Tibial nerve (tissue), 4 donors: ENCODE data around the gene GPR162. TPM values are rescaled to one million over a fixed set of nuclear protein-coding genes. Genes with fewer than 3 reads are reported as not detected.

ENCODE experiments used
- DNase-seq, 2 donors: peaks; one replicate each; pipeline ENCODE4 v3.0.0-alpha.2; 2019; ENCODE audit warnings: low spot score in 2 of 2
- H3K27ac ChIP-seq, 4 donors: fragments of 200-600 bp; sonication (generic) in 3 of 4; one replicate each; pipeline ENCODE4 v1.5.1; 2017 to 2019; ENCODE audit warnings: mild to moderate bottlenecking in 1 of 4
- H3K27me3 ChIP-seq, 2 donors: fragments of 200-600 bp; sonication (generic) in 1 of 2; one replicate each; pipeline versions ENCODE4 v1.5.1 to v1.6.0; 2017 to 2019
- H3K36me3 ChIP-seq, 3 donors: fragments of 200-600 bp; sonication (generic); one replicate each; pipeline ENCODE4 v1.5.1; 2018 to 2019
- H3K4me1 ChIP-seq, 4 donors: fragments of 200-600 bp; sonication (generic) in 3 of 4; one replicate each; pipeline ENCODE4 v1.5.1; 2017 to 2019
- H3K4me3 ChIP-seq, 4 donors: fragments of 200-600 bp; sonication (generic) in 3 of 4; one replicate each; pipeline ENCODE4 v1.5.1; 2017 to 2019; ENCODE audit warnings: mild to moderate bottlenecking in 1 of 4, moderate library complexity in 1 of 4
- H3K9me3 ChIP-seq, 4 donors: fragments of 200-600 bp; sonication (generic) in 3 of 4; one replicate each; pipeline ENCODE4 v1.5.1; 2017 to 2019
- CTCF ChIP-seq, 5 experiments: fragments of 200-600 bp in 3 of 5; fragments of 450-650 bp in 2 of 5; sonication (generic) in 3 of 5; IDR thresholded peaks; one replicate each; pipeline ENCODE4 v1.5.1; 2016 to 2019; ENCODE audit warnings: antibody characterized with exemption in 5 of 5, mild to moderate bottlenecking in 3 of 5, moderate library complexity in 2 of 5
- EP300 ChIP-seq, 2 donors: sonication (generic); formaldehyde crosslinking; IDR thresholded peaks; one replicate each; pipeline ENCODE4 v1.6.1; 2017; ENCODE audit warnings: antibody characterized with exemption in 2 of 2, mild to moderate bottlenecking in 1 of 2
- POLR2A ChIP-seq, 2 donors: fragments of 450-650 bp; IDR thresholded peaks; one replicate each; pipeline ENCODE4 v1.6.1; 2017; ENCODE audit warnings: antibody characterized with exemption in 2 of 2, mild to moderate bottlenecking in 2 of 2, moderate library complexity in 2 of 2
- WGBS, 2 donors: methylation state at CpG; one replicate each; pipeline ENCODE4 v1.1.5; 2018; 5-methylcytosine and 5-hydroxymethylcytosine counted together
- total RNA-seq, 4 donors: library from RNA; depleted of rRNA; stranded (reverse); fragments of >200 nt; gene quantifications; one replicate each; pipeline ENCODE4 v1.1.0, GENCODE V29; 2016

The GPR162 gene
- total RNA-seq, 4 donors from 2014 or later: 1.3 to 5.4 (median 2.2) TPM

- no peaks in the 10 kb centered on the region for H3K27me3 ChIP-seq
- H3K4me1 ChIP-seq: peaks cover 0 to 13% (median 3%) of the 10 kb centered on the region in 4 donors
- no peak overlapping the region for H3K27ac ChIP-seq
- no peaks in the 10 kb centered on the region for H3K9me3 ChIP-seq
- no peak for TF ChIP-seq EP300 (IDR thresholded peaks at IDR 0.05)
- no peak for TF ChIP-seq POLR2A (IDR thresholded peaks at IDR 0.05)
- peaks cover 0 to 72% (median 0%) of the 10 kb centered on the region in 3 donors for H3K36me3 ChIP-seq
- no peak for DNase-seq
- WGBS, 2 donors: 77% methylated on average over 6 of the region's 6 CpGs
- H3K4me3 ChIP-seq: no peak overlapping the region
Observed at GRCh38 chr12:6833189-6833890, 11.7 kb downstream of the GPR162 start.

GRCh38 chr12:6834254-6834653 is 12.6 kb downstream of the GPR162 start:
- DNase-seq: no peak
- H3K9me3 ChIP-seq: no peaks in the 10 kb centered on the region
- H3K4me3 ChIP-seq: no peak overlapping the region
- TF ChIP-seq EP300 (IDR thresholded peaks at IDR 0.05): no peak
- no peak for TF ChIP-seq POLR2A (IDR thresholded peaks at IDR 0.05)
- TF ChIP-seq CTCF (IDR thresholded peaks at IDR 0.05): no peak
- no peak overlapping the region for H3K27ac ChIP-seq
- H3K4me1 ChIP-seq: peaks cover 0 to 8% (median 3%) of the 10 kb centered on the region in 4 donors
- H3K36me3 ChIP-seq: peaks cover 0 to 81% (median 0%) of the 10 kb centered on the region in 3 donors
- 85 to 94% methylated on average over 1 of the region's 1 CpG for WGBS, 2 donors
- no peaks in the 10 kb centered on the region for H3K27me3 ChIP-seq

GRCh38 chr12:6834873-6835272 is 13.3 kb downstream of the GPR162 start:
- DNase-seq: no peak
- Histone ChIP-seq H3K4me1 (peaks cover 0 to 1% (median under 1%) of the 10 kb centered on the region in 4 donors), H3K27ac (no peak overlapping the region), H3K9me3 (no peaks in the 10 kb centered on the region), H3K36me3 (peaks cover 0 to 87% (median 0%) of the 10 kb centered on the region in 3 donors), H3K27me3 (no peaks in the 10 kb centered on the region), H3K4me3 (no peak overlapping the region)
- 79 to 83% methylated on average over 5 of the region's 5 CpGs for WGBS, 2 donors
- TF ChIP-seq CTCF (IDR thresholded peaks at IDR 0.05): no peak
- TF ChIP-seq EP300 (IDR thresholded peaks at IDR 0.05): no peak
- no peak for TF ChIP-seq POLR2A (IDR thresholded peaks at IDR 0.05)

- Histone ChIP-seq H3K27ac (no peak overlapping the region), H3K4me1 (no peaks in the 10 kb centered on the region), H3K9me3 (no peaks in the 10 kb centered on the region), H3K4me3 (no peak overlapping the region), H3K27me3 (no peaks in the 10 kb centered on the region), H3K36me3 (peaks cover 0 to 87% (median 0%) of the 10 kb centered on the region in 3 donors)
- 84 to 91% methylated on average over 7 to 9 of the region's 16 CpGs for WGBS, 2 donors
- no peak for DNase-seq
- TF ChIP-seq EP300 (IDR thresholded peaks at IDR 0.05) (no peak), CTCF (IDR thresholded peaks at IDR 0.05) (no peak), POLR2A (IDR thresholded peaks at IDR 0.05) (no peak)
Observed at GRCh38 chr12:6836851-6837250, 15.2 kb downstream of the GPR162 start.

- TF ChIP-seq EP300 (IDR thresholded peaks at IDR 0.05) (no peak), CTCF (IDR thresholded peaks at IDR 0.05) (no peak), POLR2A (IDR thresholded peaks at IDR 0.05) (no peak)
- DNase-seq: no peak
- Histone ChIP-seq H3K36me3 (peaks cover 0 to 87% (median 0%) of the 10 kb centered on the region in 3 donors), H3K27me3 (no peaks in the 10 kb centered on the region), H3K9me3 (no peaks in the 10 kb centered on the region), H3K4me3 (no peak overlapping the region), H3K27ac (no peak overlapping the region), H3K4me1 (no peaks in the 10 kb centered on the region)
- 85 to 88% methylated on average over 20 to 26 of the region's 26 CpGs for WGBS, 2 donors
Observed at GRCh38 chr12:6837370-6838060, 15.9 kb downstream of the GPR162 start.
